Measurements from ENCODE around the gene ABHD11. TPM values are rescaled to one million over a fixed set of nuclear protein-coding genes. Genes with fewer than 3 reads are reported as not detected.

ABHD11 gene
- total and polyA plus RNA-seq, 9 of the 15 experiments (the other 6 are each of a cell fraction or from before 2014, with no cell fraction given), result 7.7 to 44.2 (median 18.9) TPM

GRCh38 chr7:73734619-73735527 lies 3.7 kb downstream of the ABHD11 start (continued):
- TF ChIP-seq ZNF165 (CRISPR knock-in tag; IDR thresholded peaks at IDR 0.05; ENCODE audit: borderline replicate concordance) (no peak), ZNF561 (CRISPR knock-in tag; conservative IDR thresholded peaks at IDR 0.05) (no peak), CBFA2T2 (conservative IDR thresholded peaks at IDR 0.05) (no peak), MLLT1 (IDR thresholded peaks at IDR 0.05) (no peak; a peak in 1 of 4 replicates), MEF2A (IDR thresholded peaks at IDR 0.05; ENCODE audit: control insufficient read depth, low read depth, low read length) (no peak; the same call in 1 of the 2 replicates), ILF3 (IDR thresholded peaks at IDR 0.05; ENCODE audit: borderline replicate concordance) (no peak), ZBTB9 (CRISPR knock-in tag; IDR thresholded peaks at IDR 0.05) (peak; percentile 78; the same call in 1 of the 2 replicates), COPS2 (conservative IDR thresholded peaks at IDR 0.05) (no peak), ZFP1 (CRISPR knock-in tag; IDR thresholded peaks at IDR 0.05) (no peak), EWSR1 (IDR thresholded peaks at IDR 0.05; ENCODE audit: borderline replicate concordance, low read depth, partially characterized antibody) (no peak), CHCHD3 (CRISPR knock-in tag; IDR thresholded peaks at IDR 0.05) (no peak), MAFG (tag; conservative IDR thresholded peaks at IDR 0.05) (no peak), TFAM (CRISPR knock-in tag; conservative IDR thresholded peaks at IDR 0.05) (no peak), ZNF764 (CRISPR knock-in tag; IDR thresholded peaks at IDR 0.05; ENCODE audit: low read depth) (no peak), ZNF511 (CRISPR knock-in tag; IDR thresholded peaks at IDR 0.05) (no peak), ELK1 (CRISPR knock-in tag; IDR thresholded peaks at IDR 0.05) (no peak), SP1 (CRISPR knock-in tag; IDR thresholded peaks at IDR 0.05) (peak; percentile 97), VEZF1 (CRISPR knock-in tag; IDR thresholded peaks at IDR 0.05) (peak; percentile 57), SETDB1 (IDR thresholded peaks at IDR 0.05; ENCODE audit: low read length) (no peak), BRD4 (IDR thresholded peaks at IDR 0.05) (no peak), ZC3H8 (IDR thresholded peaks at IDR 0.05) (no peak), DDX20 (tag; IDR thresholded peaks at IDR 0.05; ENCODE audit: low read depth) (no peak), KLF16 (IDR thresholded peaks at IDR 0.05) (peak; percentile 57), TEAD2 (tag; IDR thresholded peaks at IDR 0.05) (no peak)

Data from K562 (cell line).